ENCODE measurements around the gene EEA1. TPM values are rescaled to one million over a fixed set of nuclear protein-coding genes. Genes with fewer than 3 reads are reported as not detected.

The EEA1 gene
- total RNA-seq, 1 donor from 2014 or later, result 19.9 TPM

DNA sequence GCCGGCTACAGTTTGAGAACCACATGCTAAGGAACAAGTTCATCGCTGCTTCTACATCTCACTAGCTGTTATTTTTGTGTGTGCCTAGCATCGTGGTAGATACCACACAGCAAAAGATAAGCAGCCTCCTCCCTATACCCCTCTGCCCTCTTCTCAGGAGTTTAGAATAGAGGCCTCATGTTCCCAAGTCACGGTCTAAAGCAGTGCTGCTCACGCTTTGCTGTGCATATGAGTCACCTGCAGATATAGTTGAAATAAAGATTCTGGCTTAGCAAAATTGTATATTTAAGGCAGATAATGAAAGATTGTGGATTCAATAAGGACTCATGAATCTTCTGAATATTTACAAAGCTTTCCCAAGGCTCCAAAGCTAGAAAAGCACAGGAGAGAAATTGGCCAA, 198.3 kb downstream of the EEA1 start:
- Mint-ChIP-seq H3K27ac (ENCODE audit: unreplicated experiment) (no peak overlapping the region), H3K36me3 (ENCODE audit: low read depth) (no peaks in the 10 kb centered on the region), H3K4me1 (no peaks in the 10 kb centered on the region), H3K4me3 (no peak overlapping the region), H3K27me3 (ENCODE audit: low read depth) (no peaks in the 10 kb centered on the region), H3K9me3 (peaks cover 3% of the 10 kb centered on the region)
- no peak for DNase-seq (ENCODE audit: low read depth, low spot score)
- TF ChIP-seq, protein P1, sequence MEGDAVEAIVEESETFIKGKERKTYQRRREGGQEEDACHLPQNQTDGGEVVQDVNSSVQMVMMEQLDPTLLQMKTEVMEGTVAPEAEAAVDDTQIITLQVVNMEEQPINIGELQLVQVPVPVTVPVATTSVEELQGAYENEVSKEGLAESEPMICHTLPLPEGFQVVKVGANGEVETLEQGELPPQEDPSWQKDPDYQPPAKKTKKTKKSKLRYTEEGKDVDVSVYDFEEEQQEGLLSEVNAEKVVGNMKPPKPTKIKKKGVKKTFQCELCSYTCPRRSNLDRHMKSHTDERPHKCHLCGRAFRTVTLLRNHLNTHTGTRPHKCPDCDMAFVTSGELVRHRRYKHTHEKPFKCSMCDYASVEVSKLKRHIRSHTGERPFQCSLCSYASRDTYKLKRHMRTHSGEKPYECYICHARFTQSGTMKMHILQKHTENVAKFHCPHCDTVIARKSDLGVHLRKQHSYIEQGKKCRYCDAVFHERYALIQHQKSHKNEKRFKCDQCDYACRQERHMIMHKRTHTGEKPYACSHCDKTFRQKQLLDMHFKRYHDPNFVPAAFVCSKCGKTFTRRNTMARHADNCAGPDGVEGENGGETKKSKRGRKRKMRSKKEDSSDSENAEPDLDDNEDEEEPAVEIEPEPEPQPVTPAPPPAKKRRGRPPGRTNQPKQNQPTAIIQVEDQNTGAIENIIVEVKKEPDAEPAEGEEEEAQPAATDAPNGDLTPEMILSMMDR (conservative IDR thresholded peaks at IDR 0.05), result no peak

DNA sequence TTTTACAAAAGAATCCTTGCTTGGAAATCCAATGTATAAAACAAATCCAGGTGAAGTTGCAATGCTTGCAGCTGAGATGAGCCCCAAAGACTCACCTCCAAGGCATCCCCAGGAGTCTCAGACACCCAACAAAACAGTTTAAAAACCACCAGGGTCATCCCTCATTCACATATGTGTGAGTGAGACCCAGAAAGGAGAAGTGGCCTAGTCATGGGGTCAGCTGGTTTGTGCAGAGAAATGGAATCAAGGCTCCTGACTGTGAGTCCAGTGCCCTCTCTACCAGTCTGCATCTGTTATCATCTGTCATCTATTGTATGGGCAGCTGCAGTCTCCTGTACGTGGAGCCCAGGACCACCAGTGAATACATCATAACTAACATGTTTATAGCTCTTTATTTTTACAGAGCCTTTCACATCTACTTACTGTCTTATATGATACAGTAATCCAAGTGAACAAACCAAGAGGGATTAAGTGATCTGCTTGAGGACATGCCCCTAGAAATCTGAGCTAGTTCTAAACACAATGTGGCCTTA, 199.3 kb downstream of the EEA1 start:
- no peak overlapping the region for H3K4me3 Mint-ChIP-seq
- H3K27me3 Mint-ChIP-seq (ENCODE audit: low read depth), result no peaks in the 10 kb centered on the region
- H3K36me3 Mint-ChIP-seq (ENCODE audit: low read depth), result no peaks in the 10 kb centered on the region
- no peak overlapping the region for H3K27ac Mint-ChIP-seq (ENCODE audit: unreplicated experiment)
- TF ChIP-seq, protein P1 (conservative IDR thresholded peaks at IDR 0.05), result no peak
- DNase-seq (ENCODE audit: low read depth, low spot score), result no peak
- no peaks in the 10 kb centered on the region for H3K4me1 Mint-ChIP-seq
- H3K9me3 Mint-ChIP-seq, result peaks cover 7% of the 10 kb centered on the region

DNA sequence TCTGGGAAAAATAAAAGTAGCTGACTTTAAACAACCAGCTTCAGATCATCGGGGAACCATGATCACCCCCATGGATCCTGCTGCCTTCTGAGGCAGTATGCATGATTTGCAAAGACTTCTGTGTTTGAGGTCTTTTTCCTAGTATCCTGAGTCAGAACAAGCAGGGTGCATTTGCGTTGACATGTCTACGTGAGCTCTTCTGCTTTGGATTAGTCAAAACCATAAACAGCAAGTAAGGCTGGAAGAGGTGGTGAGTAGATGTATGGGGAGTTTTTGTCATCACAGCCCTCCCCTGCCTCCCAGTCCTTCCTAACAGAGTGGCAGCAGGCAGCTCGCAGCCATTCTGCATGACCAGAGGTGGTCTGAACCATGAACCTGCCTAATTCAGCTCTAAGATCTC, 202.2 kb downstream of the EEA1 start:
- DNase-seq (ENCODE audit: low read depth, low spot score), result no peak
- Mint-ChIP-seq H3K27ac (ENCODE audit: unreplicated experiment) (no peak overlapping the region), H3K27me3 (ENCODE audit: low read depth) (no peaks in the 10 kb centered on the region), H3K36me3 (ENCODE audit: low read depth) (no peaks in the 10 kb centered on the region), H3K4me3 (no peak overlapping the region), H3K4me1 (no peaks in the 10 kb centered on the region), H3K9me3 (peaks cover 7% of the 10 kb centered on the region)
- TF ChIP-seq, protein P1 (conservative IDR thresholded peaks at IDR 0.05), result no peak

DNA sequence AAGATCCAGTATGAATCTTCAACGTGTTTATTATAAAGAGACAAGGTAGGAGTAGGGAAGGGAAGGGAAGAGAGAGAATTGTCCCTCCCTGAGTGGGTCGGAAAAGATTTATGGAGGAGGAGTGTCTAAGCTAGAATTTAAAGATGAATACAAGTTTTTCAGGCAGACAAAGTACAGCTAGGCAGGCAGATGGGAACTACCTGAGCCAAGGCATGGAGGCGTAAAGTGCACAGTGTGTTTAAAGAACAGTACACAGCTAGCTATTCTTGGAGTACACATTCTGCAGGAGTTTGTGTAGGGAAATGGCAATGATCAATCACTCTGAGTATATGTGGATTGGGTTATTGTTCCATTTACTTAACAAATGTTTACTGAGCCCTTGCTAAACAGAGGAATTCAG, 206.2 kb downstream of the EEA1 start:
- Mint-ChIP-seq H3K27ac (ENCODE audit: unreplicated experiment) (no peak overlapping the region), H3K36me3 (ENCODE audit: low read depth) (no peaks in the 10 kb centered on the region), H3K4me3 (no peak overlapping the region), H3K9me3 (peaks cover 10% of the 10 kb centered on the region), H3K27me3 (ENCODE audit: low read depth) (no peaks in the 10 kb centered on the region), H3K4me1 (no peaks in the 10 kb centered on the region)
- DNase-seq (ENCODE audit: low read depth, low spot score), result no peak
- TF ChIP-seq, protein P1 (conservative IDR thresholded peaks at IDR 0.05), result no peak

DNA sequence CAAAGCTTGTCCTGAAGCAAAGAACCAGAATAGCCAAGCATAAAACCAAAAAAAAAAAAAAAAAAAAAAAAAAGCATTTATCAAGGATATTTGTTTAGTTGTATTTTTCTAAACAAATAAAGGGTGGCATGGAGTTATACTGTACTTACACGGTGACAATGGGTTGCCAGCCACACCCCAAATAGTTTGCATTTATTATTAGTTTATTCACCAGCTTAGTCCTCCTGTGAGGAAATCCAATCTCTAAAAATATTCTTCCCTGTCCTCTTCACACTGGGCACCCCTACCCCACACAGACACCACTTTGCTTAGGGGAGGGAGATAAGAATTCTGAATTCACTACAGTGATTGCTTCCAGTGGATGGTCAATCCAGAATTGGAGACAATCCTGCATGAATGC, 207.4 kb downstream of the EEA1 start:
- H3K4me1 Mint-ChIP-seq, result peaks cover 4% of the 10 kb centered on the region
- H3K27ac Mint-ChIP-seq (ENCODE audit: unreplicated experiment), result no peak overlapping the region
- TF ChIP-seq, protein P1 (conservative IDR thresholded peaks at IDR 0.05), result no peak
- no peak for DNase-seq (ENCODE audit: low read depth, low spot score)
- H3K36me3 Mint-ChIP-seq (ENCODE audit: low read depth), result no peaks in the 10 kb centered on the region
- no peak overlapping the region for H3K4me3 Mint-ChIP-seq
- no peaks in the 10 kb centered on the region for H3K27me3 Mint-ChIP-seq (ENCODE audit: low read depth)
- H3K9me3 Mint-ChIP-seq, result peaks cover 10% of the 10 kb centered on the region
